HFF-Myc (cell line): ENCODE data around the gene NBAS.
"Not testable (repeated sequence)": the region's sequence is repeated elsewhere in the genome, so short reads cannot be mapped to it uniquely, and the experiment has no call there.

Experiments used
- DNase-seq: peaks from one replicate; pipeline ENCODE4 v3.0.0-alpha.2; 2011; ENCODE audit warnings: low read depth; ENCODE audit errors: extremely low read depth
- H3K4me3 ChIP-seq: replicated peaks from 2 replicates; pipeline ENCODE4 v1.5.1; 2011; ENCODE audit warnings: low read depth, mild to moderate bottlenecking, control low read depth, low read length
- TF ChIP-seq, protein P1 (sequence below): IDR thresholded peaks from 2 replicates; pipeline ENCODE4 v1.5.1; 2012; ENCODE audit warnings: mild to moderate bottlenecking, low read depth, low read length, control low read depth; ENCODE audit errors: missing control alignments

The NBAS gene

DNA sequence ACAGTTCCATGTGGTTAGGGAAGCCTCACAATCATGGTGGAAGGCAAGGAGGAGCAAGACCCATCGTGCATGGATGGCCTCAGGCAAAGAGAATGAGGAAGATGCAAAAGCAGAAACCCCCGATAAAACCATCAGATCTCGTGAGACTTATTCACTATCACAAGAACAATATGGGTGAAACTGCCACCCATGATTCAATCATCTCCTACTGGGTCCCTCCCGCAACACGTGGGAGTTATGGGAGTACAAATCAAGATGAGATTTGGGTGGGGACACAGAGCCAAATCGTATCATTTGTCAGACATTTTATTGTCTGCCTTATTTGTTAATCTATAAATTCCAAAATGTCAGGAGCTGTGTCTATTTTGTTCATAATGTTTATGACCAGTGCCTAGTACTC lies 17.6 kb downstream of the NBAS start:
- DNase-seq, result no peak
- TF ChIP-seq, protein P1, sequence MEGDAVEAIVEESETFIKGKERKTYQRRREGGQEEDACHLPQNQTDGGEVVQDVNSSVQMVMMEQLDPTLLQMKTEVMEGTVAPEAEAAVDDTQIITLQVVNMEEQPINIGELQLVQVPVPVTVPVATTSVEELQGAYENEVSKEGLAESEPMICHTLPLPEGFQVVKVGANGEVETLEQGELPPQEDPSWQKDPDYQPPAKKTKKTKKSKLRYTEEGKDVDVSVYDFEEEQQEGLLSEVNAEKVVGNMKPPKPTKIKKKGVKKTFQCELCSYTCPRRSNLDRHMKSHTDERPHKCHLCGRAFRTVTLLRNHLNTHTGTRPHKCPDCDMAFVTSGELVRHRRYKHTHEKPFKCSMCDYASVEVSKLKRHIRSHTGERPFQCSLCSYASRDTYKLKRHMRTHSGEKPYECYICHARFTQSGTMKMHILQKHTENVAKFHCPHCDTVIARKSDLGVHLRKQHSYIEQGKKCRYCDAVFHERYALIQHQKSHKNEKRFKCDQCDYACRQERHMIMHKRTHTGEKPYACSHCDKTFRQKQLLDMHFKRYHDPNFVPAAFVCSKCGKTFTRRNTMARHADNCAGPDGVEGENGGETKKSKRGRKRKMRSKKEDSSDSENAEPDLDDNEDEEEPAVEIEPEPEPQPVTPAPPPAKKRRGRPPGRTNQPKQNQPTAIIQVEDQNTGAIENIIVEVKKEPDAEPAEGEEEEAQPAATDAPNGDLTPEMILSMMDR, result no peak
- H3K4me3 ChIP-seq, result no peak overlapping the region

GRCh38 chr2:15543053-15543452 lies 18.1 kb downstream of the NBAS start:
- no peak for DNase-seq
- no peak overlapping the region for H3K4me3 ChIP-seq
- TF ChIP-seq, protein P1, result no peak

- H3K4me3 ChIP-seq, DNase-seq: not testable (repeated sequence)
Observed at GRCh38 chr2:15542269-15542668, 18.9 kb downstream of the NBAS start.

DNA sequence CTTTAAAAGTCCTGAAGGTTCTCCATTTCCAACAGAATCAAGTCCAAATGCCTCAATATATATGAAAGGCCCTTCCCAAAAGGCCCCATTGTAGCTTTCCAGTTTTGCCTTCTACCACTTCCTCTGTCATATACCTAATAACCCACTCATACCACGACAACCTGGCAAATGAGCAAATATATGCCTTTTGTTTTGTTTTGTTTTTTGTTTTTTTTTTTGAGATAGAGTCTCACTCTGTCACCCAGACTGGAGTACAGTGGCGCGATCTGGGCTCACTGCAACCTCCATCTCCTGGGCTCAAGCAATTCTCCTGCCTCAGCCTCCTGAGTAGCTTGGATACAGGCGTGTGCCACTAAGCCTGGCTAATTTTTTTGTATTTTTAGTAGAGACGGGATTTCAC lies 20.6 kb downstream of the NBAS start:
- H3K4me3 ChIP-seq, DNase-seq: not testable (repeated sequence)

GRCh38 chr2:15539999-15540398 lies 21.1 kb downstream of the NBAS start:
- DNase-seq, result no peak
- TF ChIP-seq, protein P1, result no peak
- H3K4me3 ChIP-seq, result no peak overlapping the region

DNA sequence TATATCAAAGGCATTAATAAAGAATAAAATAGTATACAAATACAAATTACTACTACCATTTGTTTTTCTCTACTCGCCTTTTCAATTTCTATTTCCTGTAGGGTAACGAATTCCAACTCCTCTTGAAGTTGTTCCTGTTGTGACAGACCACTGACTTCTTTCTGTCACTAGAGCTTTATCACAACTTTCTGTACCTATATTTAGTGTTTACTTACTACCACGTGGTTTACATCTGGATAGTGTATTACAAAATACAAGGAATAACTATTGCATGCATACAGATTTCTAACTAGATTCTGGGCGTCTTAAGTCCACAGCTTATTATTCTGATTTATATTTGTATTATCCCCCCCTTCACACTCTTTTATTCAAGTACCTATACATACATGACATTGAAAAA lies 22.3 kb downstream of the NBAS start:
- no peak for DNase-seq
- TF ChIP-seq, protein P1, result no peak
- no peak overlapping the region for H3K4me3 ChIP-seq

DNA sequence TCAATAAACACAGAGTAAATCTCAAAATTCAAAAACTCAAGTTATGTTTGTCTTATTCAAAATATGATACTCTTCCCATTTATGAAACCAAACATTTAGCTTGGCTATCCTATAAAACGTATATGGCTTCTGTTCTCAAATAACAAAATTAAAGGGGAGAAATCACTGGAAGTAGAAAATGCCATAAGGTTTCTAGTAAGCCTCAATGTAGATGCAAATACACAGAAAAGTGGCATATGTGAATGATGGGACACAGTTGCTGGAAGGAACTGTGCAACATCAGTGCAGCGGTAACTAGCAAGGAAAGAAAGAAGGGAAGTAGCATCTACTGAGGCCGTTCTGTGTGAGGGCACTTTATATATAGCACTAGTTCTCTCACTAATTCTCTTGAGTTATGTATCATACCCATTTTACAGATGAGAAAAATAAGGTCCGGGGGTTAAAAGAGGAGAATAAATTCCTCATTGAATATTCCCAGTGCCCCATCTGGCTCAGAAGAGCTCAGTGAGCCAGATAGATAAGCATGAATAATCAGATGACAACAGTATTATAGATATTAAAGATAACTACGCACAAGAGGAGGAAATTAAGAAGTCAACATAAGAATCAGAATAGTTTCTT lies 27.2 kb downstream of the NBAS start:
- H3K4me3 ChIP-seq, result no peak overlapping the region
- TF ChIP-seq, protein P1, result no peak

DNA sequence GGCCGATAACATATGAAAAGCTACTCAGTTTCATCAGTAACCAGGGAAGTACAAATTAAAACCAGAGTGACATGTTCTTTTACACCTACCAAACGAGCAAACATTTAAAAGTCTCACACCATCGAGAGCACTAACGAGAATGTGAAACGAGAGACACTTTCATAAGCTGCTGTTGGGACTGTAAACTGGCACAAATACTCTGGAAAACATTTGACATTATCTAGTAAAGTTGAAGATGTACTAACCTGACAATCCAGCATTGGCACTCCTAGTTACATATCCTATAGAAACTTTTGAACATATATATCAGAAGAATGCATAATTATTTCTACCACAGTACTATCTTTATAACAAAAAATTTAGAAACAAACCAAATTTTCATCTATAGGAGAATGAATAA lies 28.1 kb downstream of the NBAS start:
- no peak for DNase-seq
- H3K4me3 ChIP-seq, result no peak overlapping the region
- TF ChIP-seq, protein P1, result no peak

More for the DNA sequence above, 27.2 kb downstream of the NBAS start:
- no peak for DNase-seq
